ENCODE results near the gene SLC6A16.

- TF ChIP-seq CTCF (IDR thresholded peaks at IDR 0.05) (no peak), EZH2 (IDR thresholded peaks at IDR 0.05) (no peak)
Measured at GRCh38 chr19:49247676-49248075, 77.3 kb downstream of the SLC6A16 start.

Data from neural progenitor cell (in vitro differentiated cells).